C4-2B (cell line): ENCODE measurements around the gene REXO2.

Source experiments
- ZFX ChIP-seq: fragments of 450-650 bp; IDR thresholded peaks from 2 replicates; pipeline ENCODE4 v1.6.1; 2017
- TF ChIP-seq, protein P1 (sequence below): fragments of 450-650 bp; conservative IDR thresholded peaks from 2 replicates; pipeline ENCODE4 v1.5.1; 2017; ENCODE audit warnings: mild to moderate bottlenecking

DNA sequence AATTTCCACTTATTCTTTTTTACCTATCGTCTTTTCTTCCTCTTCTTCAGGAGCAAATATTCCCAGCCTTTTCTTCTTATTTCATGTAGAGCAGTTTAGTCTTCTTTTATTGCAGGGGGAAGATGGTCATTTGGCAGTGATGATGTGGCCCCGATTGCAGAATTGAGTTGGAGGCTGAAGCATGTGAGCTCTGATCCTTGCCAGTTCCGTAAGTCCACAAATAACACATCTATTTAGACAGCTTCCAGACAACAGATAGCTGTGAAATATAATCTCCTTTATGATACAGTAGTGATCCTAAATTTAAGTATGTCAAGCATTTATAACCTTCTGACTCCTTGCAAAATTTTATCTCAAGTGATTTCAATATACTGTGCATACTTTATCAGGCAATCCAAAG lies 27.5 kb downstream of the REXO2 start:
- TF ChIP-seq, protein P1, sequence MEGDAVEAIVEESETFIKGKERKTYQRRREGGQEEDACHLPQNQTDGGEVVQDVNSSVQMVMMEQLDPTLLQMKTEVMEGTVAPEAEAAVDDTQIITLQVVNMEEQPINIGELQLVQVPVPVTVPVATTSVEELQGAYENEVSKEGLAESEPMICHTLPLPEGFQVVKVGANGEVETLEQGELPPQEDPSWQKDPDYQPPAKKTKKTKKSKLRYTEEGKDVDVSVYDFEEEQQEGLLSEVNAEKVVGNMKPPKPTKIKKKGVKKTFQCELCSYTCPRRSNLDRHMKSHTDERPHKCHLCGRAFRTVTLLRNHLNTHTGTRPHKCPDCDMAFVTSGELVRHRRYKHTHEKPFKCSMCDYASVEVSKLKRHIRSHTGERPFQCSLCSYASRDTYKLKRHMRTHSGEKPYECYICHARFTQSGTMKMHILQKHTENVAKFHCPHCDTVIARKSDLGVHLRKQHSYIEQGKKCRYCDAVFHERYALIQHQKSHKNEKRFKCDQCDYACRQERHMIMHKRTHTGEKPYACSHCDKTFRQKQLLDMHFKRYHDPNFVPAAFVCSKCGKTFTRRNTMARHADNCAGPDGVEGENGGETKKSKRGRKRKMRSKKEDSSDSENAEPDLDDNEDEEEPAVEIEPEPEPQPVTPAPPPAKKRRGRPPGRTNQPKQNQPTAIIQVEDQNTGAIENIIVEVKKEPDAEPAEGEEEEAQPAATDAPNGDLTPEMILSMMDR, result no peak
- no peak for TF ChIP-seq ZFX
